Measurements from ENCODE around the gene COL11A2. TPM values are rescaled to one million over a fixed set of nuclear protein-coding genes. Genes with fewer than 3 reads are reported as not detected.

The COL11A2 gene
- total RNA-seq, 1 donor from 2014 or later, result 11.9 TPM

DNA sequence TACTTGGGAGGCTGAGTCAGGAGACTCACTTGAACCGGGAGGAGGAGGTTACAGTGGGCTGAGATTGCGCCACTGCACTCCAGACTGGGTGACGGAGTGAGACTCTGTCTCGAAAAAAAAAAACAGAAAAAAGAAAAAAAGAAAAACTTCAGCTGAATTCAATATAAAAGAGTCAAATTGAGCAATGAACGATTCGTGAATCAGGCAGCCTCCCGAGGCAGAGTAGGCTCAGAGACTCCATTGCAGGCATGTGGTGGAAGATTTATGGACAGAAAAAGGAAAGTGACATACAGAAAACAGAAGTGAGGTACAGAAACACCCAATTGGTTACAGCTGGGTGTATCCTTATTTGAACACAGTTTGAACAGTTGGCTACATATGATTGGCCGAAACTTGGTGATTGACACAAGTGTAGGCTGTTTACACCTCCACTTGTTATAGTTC is 60.2 kb downstream of the COL11A2 start:
- H3K4me3 Mint-ChIP-seq, result no peak overlapping the region
- H3K27ac Mint-ChIP-seq, result no peak overlapping the region
- peaks cover 32% of the 10 kb centered on the region for H3K27me3 Mint-ChIP-seq
- TF ChIP-seq, protein P1, sequence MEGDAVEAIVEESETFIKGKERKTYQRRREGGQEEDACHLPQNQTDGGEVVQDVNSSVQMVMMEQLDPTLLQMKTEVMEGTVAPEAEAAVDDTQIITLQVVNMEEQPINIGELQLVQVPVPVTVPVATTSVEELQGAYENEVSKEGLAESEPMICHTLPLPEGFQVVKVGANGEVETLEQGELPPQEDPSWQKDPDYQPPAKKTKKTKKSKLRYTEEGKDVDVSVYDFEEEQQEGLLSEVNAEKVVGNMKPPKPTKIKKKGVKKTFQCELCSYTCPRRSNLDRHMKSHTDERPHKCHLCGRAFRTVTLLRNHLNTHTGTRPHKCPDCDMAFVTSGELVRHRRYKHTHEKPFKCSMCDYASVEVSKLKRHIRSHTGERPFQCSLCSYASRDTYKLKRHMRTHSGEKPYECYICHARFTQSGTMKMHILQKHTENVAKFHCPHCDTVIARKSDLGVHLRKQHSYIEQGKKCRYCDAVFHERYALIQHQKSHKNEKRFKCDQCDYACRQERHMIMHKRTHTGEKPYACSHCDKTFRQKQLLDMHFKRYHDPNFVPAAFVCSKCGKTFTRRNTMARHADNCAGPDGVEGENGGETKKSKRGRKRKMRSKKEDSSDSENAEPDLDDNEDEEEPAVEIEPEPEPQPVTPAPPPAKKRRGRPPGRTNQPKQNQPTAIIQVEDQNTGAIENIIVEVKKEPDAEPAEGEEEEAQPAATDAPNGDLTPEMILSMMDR (conservative IDR thresholded peaks at IDR 0.05), result no peak
- H3K9me3 Mint-ChIP-seq, result no peaks in the 10 kb centered on the region
- H3K36me3 Mint-ChIP-seq, result no peaks in the 10 kb centered on the region
- H3K4me1 Mint-ChIP-seq (ENCODE audit: unreplicated experiment), result no peaks in the 10 kb centered on the region
- DNase-seq (ENCODE audit: extremely low spot score, unreplicated experiment), result no peak

DNA sequence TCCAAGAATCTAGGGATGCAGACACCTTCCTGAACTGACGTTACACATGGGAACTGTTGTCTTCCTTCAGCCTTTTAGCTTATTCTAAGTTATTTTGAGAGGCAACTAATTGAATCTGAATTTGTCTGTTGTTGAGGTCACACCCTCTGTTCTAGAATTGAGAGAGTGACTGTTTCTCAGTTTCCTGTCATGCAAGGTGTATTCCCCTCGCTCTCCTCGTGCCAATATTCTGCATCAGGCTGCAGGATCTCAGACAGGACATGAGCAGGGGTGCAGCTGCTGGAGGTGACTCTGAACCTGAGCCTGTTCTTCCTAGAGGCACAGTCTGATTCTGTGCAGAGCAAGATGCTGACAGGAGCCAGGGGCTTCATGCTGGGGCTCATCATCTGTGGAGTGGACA is 63.9 kb downstream of the COL11A2 start:
- TF ChIP-seq, protein P1 (conservative IDR thresholded peaks at IDR 0.05), result no peak
- Mint-ChIP-seq H3K27me3 (peaks cover 39% of the 10 kb centered on the region), H3K4me1 (ENCODE audit: unreplicated experiment) (no peaks in the 10 kb centered on the region), H3K27ac (no peak overlapping the region), H3K4me3 (no peak overlapping the region), H3K36me3 (no peaks in the 10 kb centered on the region), H3K9me3 (peaks cover 5% of the 10 kb centered on the region)
- DNase-seq (ENCODE audit: extremely low spot score, unreplicated experiment), result no peak

DNA sequence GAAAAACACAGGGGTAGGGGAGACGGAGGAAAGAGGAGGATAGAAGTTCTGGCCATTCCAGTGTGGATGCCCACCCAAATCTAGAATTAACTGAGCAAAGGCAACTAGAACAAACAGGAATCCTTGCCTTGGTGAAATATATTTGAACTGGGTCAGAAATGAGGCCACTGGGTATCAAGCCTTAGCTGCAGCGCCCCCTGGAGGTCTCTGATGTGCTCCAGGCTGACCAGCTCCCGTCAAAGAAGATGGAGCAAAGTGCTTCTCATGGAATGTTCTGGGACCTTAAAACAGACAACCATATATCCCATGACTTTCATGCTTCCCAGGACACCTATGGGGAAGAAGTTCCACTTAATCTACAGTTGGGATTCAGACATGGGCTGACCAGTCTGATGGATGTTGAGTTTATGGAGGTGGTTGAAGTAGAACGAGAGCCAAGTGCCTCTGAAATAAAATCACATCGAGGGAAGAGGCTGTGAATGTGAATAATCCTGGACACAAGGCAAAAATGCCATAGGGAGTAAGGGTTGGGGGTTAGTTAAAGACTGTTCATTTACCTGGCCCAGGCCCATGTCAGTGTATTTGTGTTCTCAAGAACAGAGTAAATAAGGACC is 66.1 kb downstream of the COL11A2 start:
- no peaks in the 10 kb centered on the region for H3K4me1 Mint-ChIP-seq (ENCODE audit: unreplicated experiment)
- peaks cover 43% of the 10 kb centered on the region for H3K27me3 Mint-ChIP-seq
- no peak overlapping the region for H3K27ac Mint-ChIP-seq
- TF ChIP-seq, protein P1 (conservative IDR thresholded peaks at IDR 0.05), result peak; percentile 73
- H3K4me3 Mint-ChIP-seq, result no peak overlapping the region
- no peaks in the 10 kb centered on the region for H3K36me3 Mint-ChIP-seq
- peaks cover 5% of the 10 kb centered on the region for H3K9me3 Mint-ChIP-seq
- no peak for DNase-seq (ENCODE audit: extremely low spot score, unreplicated experiment)

DNA sequence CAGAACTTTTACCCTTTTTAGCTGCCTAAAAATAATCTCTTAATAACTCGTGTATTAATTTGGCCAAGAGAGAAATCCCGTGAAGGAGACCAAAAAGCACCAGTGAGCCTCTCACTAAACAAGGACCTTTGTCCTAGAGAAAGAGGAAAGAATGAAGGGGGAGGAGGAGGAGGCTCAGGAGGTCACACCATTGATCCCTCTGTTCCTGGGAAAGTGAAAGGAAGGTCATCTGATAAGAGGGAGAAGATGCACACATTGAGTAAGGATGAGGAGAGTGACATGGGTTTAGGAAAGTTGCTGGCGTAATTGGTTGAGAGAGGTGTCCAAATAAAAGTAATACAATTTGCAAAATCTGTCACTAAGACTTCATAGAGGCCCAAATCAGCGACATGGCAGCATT is 67.3 kb downstream of the COL11A2 start:
- Mint-ChIP-seq H3K27ac (no peak overlapping the region), H3K36me3 (no peaks in the 10 kb centered on the region), H3K4me1 (ENCODE audit: unreplicated experiment) (no peaks in the 10 kb centered on the region), H3K4me3 (no peak overlapping the region), H3K27me3 (peaks cover 42% of the 10 kb centered on the region), H3K9me3 (peaks cover 5% of the 10 kb centered on the region)
- TF ChIP-seq, protein P1 (conservative IDR thresholded peaks at IDR 0.05), result no peak
- no peak for DNase-seq (ENCODE audit: extremely low spot score, unreplicated experiment)

- H3K27me3 Mint-ChIP-seq, result peaks cover 41% of the 10 kb centered on the region
- H3K4me3 Mint-ChIP-seq, result no peak overlapping the region
- TF ChIP-seq, protein P1 (conservative IDR thresholded peaks at IDR 0.05), result no peak
- H3K36me3 Mint-ChIP-seq, result no peaks in the 10 kb centered on the region
- peaks cover 5% of the 10 kb centered on the region for H3K9me3 Mint-ChIP-seq
- H3K27ac Mint-ChIP-seq, result no peak overlapping the region
- no peaks in the 10 kb centered on the region for H3K4me1 Mint-ChIP-seq (ENCODE audit: unreplicated experiment)
- no peak for DNase-seq (ENCODE audit: extremely low spot score, unreplicated experiment)
These were observed 67.8 kb downstream of the COL11A2 start for GRCh38 chr6:33124525-33124901.
